HG03558 (cell line): ENCODE data around the gene FAM124B.
"Not testable (repeated sequence)": the region's sequence is repeated elsewhere in the genome, so short reads cannot be mapped to it uniquely, and the experiment has no call there.

ENCODE experiments used
- ATAC-seq: cut with Tn5 transposase; IDR thresholded peaks from one replicate; pipeline ENCODE4 v1.9.1; 2021; ENCODE audit warnings: moderate number of reproducible peaks; ENCODE audit not compliant: unreplicated experiment; ENCODE audit errors: extremely low read depth

FAM124B gene

GRCh38 chr2:224386876-224387275 is 15.0 kb downstream of the FAM124B start:
- ATAC-seq: no peak

GRCh38 chr2:224382973-224383555 is 18.8 kb downstream of the FAM124B start:
- no peak for ATAC-seq

DNA sequence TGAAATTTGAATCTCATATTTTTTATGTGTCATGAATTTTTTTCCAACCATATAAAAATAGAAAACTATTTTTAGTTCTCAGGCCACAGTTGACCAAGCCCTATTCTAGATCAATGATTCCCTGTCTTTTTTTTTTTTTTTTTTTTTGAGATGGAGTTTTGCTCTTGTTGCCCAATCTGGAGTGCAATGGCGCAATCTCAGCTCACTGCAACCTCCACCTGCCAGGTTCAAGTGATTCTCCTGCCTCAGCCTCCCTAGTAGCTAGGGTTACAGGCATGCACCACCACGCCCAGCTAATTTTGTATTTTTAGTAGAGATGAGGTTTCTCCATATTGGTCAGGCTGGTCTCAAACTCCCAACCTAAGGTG is 19.6 kb downstream of the FAM124B start:
- not testable (repeated sequence) for ATAC-seq

- no peak for ATAC-seq
These were observed 20.2 kb downstream of the FAM124B start for GRCh38 chr2:224381521-224382279.

- no peak for ATAC-seq
These were observed 21.9 kb downstream of the FAM124B start for GRCh38 chr2:224379986-224380385.

DNA sequence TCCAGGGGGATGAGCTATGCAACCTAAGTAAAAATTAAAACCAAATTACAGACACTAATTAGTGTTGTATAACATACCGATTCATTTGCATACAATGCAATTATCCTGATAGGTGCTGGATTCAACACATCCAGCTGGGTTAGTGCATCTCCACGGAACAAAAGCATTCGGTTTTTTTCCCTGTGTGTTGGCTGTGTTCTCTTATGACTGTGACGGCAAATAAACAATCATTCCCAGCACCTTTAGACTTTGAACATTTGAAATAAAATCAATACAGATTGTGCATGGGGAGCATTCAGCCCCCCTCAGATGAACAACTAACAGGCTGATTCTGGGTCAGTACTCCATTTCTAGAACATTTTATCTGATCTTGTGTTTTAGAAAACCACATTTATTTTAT is 22.7 kb downstream of the FAM124B start:
- no peak for ATAC-seq

DNA sequence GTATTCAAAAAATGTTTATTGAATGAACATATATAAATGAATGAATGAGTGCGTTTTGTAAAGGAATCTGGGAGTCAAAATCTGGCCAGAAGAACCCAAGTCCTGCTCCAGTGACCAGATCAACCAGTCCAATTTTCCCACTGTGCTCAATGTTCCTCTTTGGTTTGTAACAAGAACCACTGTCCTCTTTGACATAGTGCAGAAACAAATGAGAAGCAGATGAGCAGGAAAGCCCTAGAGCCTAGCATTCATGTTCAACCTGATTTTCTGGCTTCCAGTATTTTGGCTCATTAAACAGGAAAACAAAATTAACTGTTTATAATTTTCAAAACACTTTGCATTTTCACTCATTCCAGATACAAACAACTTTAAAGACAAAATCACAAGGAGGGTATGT is 23.2 kb downstream of the FAM124B start:
- ATAC-seq: no peak

DNA sequence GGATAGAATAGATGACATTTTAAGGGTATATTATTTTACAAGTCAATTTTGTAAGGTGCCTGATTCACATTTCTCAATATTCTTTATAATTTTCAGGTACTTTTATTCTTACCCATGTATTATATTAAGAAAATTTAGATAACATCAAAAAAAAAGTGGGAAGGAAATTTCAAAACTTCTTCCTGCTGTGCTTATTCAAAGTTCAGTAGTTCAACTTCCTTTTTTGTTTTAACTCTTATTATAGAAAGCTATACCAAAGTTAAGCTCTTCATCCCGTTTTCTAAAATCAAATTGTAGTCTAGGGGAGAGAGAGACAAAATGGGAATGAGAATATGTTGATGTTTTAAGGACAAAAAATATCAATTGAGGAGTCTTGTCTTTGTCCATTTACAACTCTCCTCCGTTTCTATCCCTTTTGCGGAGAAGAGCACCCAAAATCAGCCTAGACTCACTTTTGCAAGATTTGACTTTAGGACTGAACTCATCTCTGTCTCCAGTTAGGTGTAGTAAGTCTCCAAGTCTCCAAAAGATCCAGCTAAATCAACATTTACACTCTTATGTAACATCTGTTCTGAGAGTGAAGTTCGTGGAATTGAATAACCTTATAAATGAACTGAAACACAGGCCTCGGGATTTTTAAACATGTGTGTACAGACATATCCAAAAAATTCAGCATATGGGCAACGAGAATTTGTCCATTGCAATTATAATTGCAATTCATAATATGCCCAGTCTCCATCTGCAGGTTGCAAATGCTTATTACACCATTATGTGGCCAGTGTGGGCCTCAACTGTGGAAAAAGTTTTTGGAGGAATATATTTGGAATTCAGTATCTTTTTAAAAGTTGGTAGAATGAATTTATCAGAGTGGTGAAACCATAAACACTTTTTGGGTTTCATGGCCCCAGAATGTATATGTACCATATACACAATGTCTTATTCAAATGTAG is 23.9 kb downstream of the FAM124B start:
- ATAC-seq: no peak

- ATAC-seq: no peak
These were observed 29.3 kb downstream of the FAM124B start for GRCh38 chr2:224372641-224373040.

GRCh38 chr2:224369028-224369632 is 32.8 kb downstream of the FAM124B start:
- no peak for ATAC-seq

DNA sequence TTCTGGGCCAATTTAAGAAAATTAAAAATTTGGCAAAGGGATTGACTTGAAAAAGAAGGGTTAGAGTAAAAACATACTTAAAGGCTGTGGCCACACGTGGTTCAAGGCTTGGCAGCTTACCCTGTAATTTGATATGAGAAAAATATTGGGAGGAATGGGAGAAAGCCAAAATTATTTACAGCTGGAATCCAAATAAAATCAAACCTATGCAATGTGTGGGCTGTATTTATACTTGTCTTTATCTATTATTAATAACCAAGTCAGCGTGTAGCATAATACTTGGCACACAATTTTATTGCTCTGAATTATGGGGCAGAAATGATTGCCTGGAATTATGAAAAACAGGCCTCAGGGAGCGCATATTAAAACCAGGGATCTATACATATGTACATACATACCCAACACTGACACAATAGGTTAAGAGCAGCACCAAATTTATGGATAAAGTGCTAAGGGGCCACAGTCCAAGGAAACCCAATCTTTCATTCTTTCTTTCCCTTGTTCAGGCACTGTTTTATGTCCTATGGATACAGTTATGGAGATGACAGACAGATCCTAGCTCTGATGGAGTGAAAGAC is 35.6 kb downstream of the FAM124B start:
- ATAC-seq: no peak

DNA sequence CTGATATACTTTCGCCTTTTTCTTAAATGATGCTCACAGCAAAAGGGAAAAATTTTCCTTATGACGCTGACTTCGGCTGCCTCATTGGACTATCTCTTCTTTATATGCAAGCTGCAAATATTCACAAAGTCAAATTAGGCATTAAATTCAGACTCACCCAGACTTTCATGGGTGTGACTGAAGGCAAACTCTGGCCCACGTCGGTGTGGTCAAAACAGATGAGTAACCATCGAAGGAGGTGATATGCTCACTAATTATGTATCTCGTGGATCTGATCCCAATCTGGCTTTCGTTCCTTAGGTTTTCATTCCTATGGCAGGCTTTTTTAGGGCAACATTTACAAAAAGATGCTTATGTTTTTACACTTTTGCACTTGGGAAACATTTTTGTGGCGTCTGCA is 36.6 kb downstream of the FAM124B start:
- no peak for ATAC-seq

DNA sequence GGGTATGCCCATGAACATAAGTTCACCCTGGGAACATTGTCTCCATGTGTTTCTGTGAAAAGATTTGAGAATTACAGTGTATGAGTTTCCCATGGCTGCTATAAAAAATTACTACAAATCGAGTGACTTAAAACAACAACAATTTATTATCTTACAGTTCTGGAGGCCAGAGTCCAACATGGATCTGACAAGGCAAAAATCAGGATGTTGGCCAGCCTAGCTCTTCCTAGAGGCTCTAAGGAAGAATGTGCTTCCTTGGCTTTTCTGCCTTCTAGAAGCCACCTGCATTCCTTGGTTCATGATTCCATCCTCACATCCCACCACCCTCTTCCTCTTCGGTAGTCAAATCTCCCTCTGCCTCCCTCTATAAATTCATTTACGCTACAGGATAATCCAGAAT is 38.6 kb downstream of the FAM124B start:
- no peak for ATAC-seq

DNA sequence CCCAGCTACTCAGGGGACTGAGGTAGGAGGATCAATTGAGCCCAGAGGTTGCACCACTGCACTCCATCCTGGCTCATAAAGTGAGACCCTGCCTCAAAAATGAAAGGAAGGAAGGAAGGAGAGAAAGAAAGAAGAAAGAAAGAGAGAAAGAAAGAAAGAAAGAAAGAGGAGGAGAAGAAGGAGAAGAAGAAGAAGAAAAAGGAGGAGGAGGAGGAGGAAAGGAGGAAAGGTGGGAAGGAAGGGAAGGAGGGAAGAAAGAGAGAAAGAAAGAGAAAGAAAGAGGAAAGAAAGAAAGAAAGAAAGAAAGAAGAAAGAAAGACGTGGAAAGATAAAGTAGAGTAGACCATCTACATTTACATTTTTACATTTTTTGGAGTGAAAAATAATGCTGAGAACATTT is 39.8 kb downstream of the FAM124B start:
- ATAC-seq: no peak

- no peak for ATAC-seq
These were observed 41.1 kb downstream of the FAM124B start for GRCh38 chr2:224360801-224361251.

DNA sequence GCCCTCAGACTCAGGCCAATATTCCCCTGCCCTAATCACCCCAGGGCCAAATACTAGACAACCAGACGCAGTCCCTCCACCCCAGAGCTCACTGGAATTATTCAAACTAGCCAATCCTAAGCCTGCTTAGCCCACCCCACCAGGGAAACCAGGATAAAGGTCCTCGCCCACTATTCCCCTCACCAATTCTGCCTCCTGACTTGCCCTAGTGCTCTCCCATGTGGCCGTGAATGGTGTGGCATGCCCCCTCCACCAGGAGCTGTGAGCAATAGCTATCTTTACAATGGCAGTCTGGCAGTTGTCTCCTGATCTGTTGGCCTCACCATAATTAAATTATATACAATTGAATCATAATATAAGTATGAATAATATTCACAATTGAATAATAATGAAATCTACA is 42.3 kb downstream of the FAM124B start:
- no peak for ATAC-seq

DNA sequence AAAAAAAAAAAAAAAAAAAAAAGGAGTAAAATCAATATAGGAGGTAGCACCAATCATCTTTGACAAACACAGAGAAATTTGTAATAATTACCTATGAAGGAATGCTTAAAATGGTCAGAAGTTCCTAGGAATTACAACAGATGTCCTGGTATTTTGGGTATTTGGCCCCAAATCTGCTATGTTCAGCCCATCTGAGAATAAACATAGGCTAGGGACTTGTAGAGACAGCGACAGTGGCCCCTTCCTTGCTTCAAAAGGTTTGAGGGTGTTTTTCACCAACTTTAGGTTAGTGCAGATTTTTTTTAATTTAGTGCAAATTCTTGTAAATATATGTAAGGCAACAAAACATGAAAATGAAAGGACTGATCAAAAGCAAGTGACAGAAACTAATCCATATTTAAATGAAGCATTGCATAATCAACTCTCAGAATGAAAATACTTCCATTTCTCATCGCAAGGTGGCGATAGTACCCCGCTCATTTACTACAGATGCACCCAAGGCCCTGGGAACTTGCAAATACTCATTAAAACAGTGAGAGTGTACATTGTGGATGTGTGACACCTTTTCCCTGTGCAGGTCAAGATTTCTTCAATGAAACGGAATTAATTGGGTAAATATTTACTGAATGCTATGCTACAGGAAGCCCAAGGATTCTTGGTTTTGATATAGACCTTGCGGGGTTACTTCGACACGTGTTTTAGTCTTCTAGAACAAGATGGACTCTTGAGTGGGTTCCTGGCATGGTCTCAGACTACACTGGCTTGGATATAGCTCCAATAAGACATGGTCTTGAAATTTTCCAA is 44.6 kb downstream of the FAM124B start:
- ATAC-seq: peak; percentile 83

DNA sequence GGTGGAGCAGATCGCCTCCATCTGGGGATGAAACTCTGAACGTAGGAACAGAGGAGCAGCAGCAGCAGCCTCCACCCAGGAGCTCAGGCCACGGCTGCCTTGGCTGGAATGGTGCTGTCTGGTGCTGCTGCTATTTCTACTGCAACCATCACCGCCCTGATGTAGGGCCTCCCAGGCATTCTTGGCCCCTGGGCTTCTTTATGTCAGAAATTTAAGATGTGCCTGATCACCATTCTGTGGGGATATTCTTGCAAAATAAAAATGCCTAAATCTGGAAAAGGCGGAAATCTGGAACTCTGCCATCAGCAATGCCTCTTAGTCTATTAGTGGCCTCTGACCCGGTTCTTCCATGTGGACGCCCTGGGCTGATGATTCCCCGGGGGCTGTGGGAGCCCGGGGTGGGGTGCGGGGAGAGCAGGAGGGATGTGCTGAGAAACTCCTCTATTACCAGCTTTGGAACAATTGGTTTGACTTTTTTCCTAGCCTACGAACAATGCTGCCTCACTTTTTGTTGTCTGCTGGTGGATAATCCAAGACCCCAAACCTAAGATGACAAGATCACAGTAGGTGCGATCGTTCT is 47.2 kb downstream of the FAM124B start:
- ATAC-seq: no peak

DNA sequence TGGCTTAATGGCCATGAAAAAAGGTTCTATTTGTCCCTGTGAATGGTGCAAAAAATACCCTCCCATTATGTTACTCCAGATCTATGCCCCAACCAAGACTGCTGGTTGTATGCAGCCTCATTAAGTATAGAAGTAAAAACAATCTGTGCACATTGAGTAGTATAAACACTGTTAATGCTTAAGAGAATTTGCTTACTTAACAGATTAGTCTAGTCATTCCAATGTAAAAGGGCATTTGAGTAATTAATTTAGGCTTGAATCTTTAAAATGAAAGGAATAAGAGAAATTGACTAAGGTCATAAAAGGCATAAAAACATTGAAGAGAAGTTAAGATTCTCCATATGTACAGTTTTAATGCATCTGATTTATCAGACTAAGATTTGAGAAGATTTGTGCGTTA is 51.2 kb downstream of the FAM124B start:
- ATAC-seq: no peak
